ENCODE data around the gene PBLD. TPM values are rescaled to one million over a fixed set of nuclear protein-coding genes. Genes with fewer than 3 reads are reported as not detected.

The PBLD gene
- polyA plus RNA-seq, 2 of the 4 experiments (the other 2 are of a cell fraction): 1.8 to 4.2 TPM

DNA sequence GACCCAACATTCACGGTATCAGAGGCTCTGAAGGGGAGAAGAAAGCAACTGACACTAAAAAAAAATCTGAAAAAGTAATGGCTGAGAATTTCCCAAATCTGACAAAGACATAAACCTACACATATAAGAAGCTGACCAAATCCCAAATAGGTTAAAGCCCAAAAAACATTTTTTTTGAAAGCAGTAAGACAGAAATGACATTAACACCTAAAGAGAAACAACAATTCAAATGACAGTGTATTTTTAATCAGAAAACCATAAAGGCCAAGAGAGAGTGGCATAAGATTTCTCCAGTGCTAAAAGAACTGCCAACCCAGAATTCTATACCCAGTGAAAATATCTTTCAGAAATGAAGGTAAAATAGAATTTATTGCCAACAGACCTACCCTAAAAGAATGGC is 38.9 kb upstream of the PBLD start:
- ChIA-PET CTCF (interaction anchor here (0.6 to 1.2 kb wide), 3 partner anchors 17 to 452 kb away, joined by 3 to 4 read pairs (median 3); no protein-coding TSS in a partner anchor), POLR2A (no interaction called here)
- no peak for ATAC-seq

GRCh38 chr10:68367121-68367520 is 34.4 kb upstream of the PBLD start:
- ChIA-PET CTCF (no interaction called here), POLR2A (no interaction called here)
- H3K4me3 ChIP-seq: no peak overlapping the region
- DNase-seq (ENCODE audit: low read depth in 1 of 2, low spot score in 1 of 2) (no peak), ATAC-seq (no peak), FAIRE-seq (no peak)
- WGBS (ENCODE audit: missing lambda C conversion rate): 83% methylated on average over 2 of the region's 2 CpGs
- H3K9me3 ChIP-seq: peaks cover 6% of the 10 kb centered on the region
- H3K4me2 ChIP-seq: no peak overlapping the region
- H3K27ac ChIP-seq: no peak overlapping the region
- no peaks in the 10 kb centered on the region for H3K4me1 ChIP-seq
- TF ChIP-seq, protein P1, sequence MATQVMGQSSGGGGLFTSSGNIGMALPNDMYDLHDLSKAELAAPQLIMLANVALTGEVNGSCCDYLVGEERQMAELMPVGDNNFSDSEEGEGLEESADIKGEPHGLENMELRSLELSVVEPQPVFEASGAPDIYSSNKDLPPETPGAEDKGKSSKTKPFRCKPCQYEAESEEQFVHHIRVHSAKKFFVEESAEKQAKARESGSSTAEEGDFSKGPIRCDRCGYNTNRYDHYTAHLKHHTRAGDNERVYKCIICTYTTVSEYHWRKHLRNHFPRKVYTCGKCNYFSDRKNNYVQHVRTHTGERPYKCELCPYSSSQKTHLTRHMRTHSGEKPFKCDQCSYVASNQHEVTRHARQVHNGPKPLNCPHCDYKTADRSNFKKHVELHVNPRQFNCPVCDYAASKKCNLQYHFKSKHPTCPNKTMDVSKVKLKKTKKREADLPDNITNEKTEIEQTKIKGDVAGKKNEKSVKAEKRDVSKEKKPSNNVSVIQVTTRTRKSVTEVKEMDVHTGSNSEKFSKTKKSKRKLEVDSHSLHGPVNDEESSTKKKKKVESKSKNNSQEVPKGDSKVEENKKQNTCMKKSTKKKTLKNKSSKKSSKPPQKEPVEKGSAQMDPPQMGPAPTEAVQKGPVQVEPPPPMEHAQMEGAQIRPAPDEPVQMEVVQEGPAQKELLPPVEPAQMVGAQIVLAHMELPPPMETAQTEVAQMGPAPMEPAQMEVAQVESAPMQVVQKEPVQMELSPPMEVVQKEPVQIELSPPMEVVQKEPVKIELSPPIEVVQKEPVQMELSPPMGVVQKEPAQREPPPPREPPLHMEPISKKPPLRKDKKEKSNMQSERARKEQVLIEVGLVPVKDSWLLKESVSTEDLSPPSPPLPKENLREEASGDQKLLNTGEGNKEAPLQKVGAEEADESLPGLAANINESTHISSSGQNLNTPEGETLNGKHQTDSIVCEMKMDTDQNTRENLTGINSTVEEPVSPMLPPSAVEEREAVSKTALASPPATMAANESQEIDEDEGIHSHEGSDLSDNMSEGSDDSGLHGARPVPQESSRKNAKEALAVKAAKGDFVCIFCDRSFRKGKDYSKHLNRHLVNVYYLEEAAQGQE (IDR thresholded peaks at IDR 0.05): no peak
- no peak for TF ChIP-seq FOSL2 (IDR thresholded peaks at IDR 0.05)
- TF ChIP-seq FOSL2 (CRISPR knock-in tag; IDR thresholded peaks at IDR 0.05): no peak
- no peak for TF ChIP-seq RAD21 (conservative IDR thresholded peaks at IDR 0.05 in 1 of 2, IDR thresholded peaks at IDR 0.05 in 1 of 2)
- TF ChIP-seq EP300 (IDR thresholded peaks at IDR 0.05): no peak
- TF ChIP-seq CBX8 (IDR thresholded peaks at IDR 0.05): no peak
- TF ChIP-seq ZC3H11A (IDR thresholded peaks at IDR 0.05): no peak
- TF ChIP-seq FOXS1 (CRISPR knock-in tag; IDR thresholded peaks at IDR 0.05): no peak
- TF ChIP-seq BCL3 (IDR thresholded peaks at IDR 0.05): no peak
- TF ChIP-seq E2F6 (IDR thresholded peaks at IDR 0.05; ENCODE audit: borderline replicate concordance, low read depth): no peak

More for the DNA sequence above, 38.9 kb upstream of the PBLD start:
- Histone ChIP-seq H3K9me3 (peaks cover 22% of the 10 kb centered on the region), H3K4me2 (no peak overlapping the region), H3K4me1 (no peaks in the 10 kb centered on the region), H3K27ac (no peak overlapping the region), H3K4me3 (no peak overlapping the region)
- no peak for TF ChIP-seq PHF8 (IDR thresholded peaks at IDR 0.05; ENCODE audit: borderline replicate concordance, low read depth)
- TF ChIP-seq GATA3 (IDR thresholded peaks at IDR 0.05; ENCODE audit: borderline replicate concordance): no peak
- TF ChIP-seq NPAS2 (CRISPR knock-in tag; IDR thresholded peaks at IDR 0.05; ENCODE audit: borderline replicate concordance): no peak
- no peak for TF ChIP-seq POLR2AphosphoS2 (conservative IDR thresholded peaks at IDR 0.05; ENCODE audit: low read length)
- no peak for TF ChIP-seq HDAC2 (IDR thresholded peaks at IDR 0.05)
- TF ChIP-seq EHMT2 (IDR thresholded peaks at IDR 0.05; ENCODE audit: low read depth): no peak
- TF ChIP-seq CEBPB (IDR thresholded peaks at IDR 0.05): no peak
- no peak for TF ChIP-seq HES2 (IDR thresholded peaks at IDR 0.05)
- TF ChIP-seq CHD2 (IDR thresholded peaks at IDR 0.05; ENCODE audit: low read length, partially characterized antibody): no peak
- no peak for TF ChIP-seq BCL3 (IDR thresholded peaks at IDR 0.05)
- TF ChIP-seq HOXB13 (CRISPR knock-in tag; IDR thresholded peaks at IDR 0.05; ENCODE audit: low read depth): no peak
- TF ChIP-seq, protein P1 (IDR thresholded peaks at IDR 0.05): no peak
- no peak for TF ChIP-seq KDM5A (IDR thresholded peaks at IDR 0.05)
- no peak for TF ChIP-seq MAFK (IDR thresholded peaks at IDR 0.05; ENCODE audit: partially characterized antibody)
- TF ChIP-seq FOSL2 (IDR thresholded peaks at IDR 0.05): no peak
- TF ChIP-seq FOSL2 (CRISPR knock-in tag; IDR thresholded peaks at IDR 0.05): no peak
- TF ChIP-seq CBX8 (IDR thresholded peaks at IDR 0.05): no peak
- no peak for TF ChIP-seq HMGXB4 (CRISPR knock-in tag; IDR thresholded peaks at IDR 0.05; ENCODE audit: borderline replicate concordance)
- no peak for FAIRE-seq
- WGBS (ENCODE audit: missing lambda C conversion rate): 88% methylated on average over 1 of the region's 1 CpG
- no peak for DNase-seq (ENCODE audit: low read depth in 1 of 2, low spot score in 1 of 2)

Data from A549 (cell line).